Mesenchymal stem cell (in vitro differentiated cells and primary cell): ENCODE data around the gene ANGPT4.

Source experiments
- DNase-seq: peaks from one replicate; pipeline ENCODE4 v3.0.0-alpha.2; 2013
- H2AFZ ChIP-seq: one replicate; pipeline ENCODE4 v1.6.1; 2013; ENCODE audit warnings: low read depth, mild to moderate bottlenecking, control low read depth, inconsistent platforms, low read length, moderate library complexity
- H2AK5ac ChIP-seq: 2 replicates; pipeline ENCODE4 v1.6.1; 2013; ENCODE audit warnings: low read length, moderate library complexity, mild to moderate bottlenecking, inconsistent platforms; ENCODE audit not compliant: severe bottlenecking
- H2BK120ac ChIP-seq: one replicate; pipeline ENCODE4 v1.6.1; 2013; ENCODE audit warnings: low read depth, mild to moderate bottlenecking, inconsistent platforms, low read length, moderate library complexity
- H2BK12ac ChIP-seq, 2 experiments: one replicate each; pipeline ENCODE4 v1.6.1; 2013; ENCODE audit warnings: inconsistent platforms in 2 of 2, low read length in 2 of 2, mild to moderate bottlenecking in 2 of 2, moderate library complexity in 2 of 2, control low read depth in 1 of 2
- H2BK15ac ChIP-seq: one replicate; pipeline ENCODE4 v1.6.1; 2013; ENCODE audit warnings: mild to moderate bottlenecking, low read depth, inconsistent platforms; ENCODE audit not compliant: poor library complexity, severe bottlenecking
- H2BK5ac ChIP-seq: 2 replicates; pipeline ENCODE4 v1.6.1; 2013; ENCODE audit warnings: low read depth, mild to moderate bottlenecking, low read length, control low read depth, inconsistent platforms; ENCODE audit not compliant: poor library complexity, severe bottlenecking
- H3K14ac ChIP-seq, 2 experiments: one replicate each; pipeline ENCODE4 v1.6.1; 2013; ENCODE audit warnings: inconsistent platforms in 2 of 2, low read length in 2 of 2, control low read depth in 1 of 2, mild to moderate bottlenecking in 1 of 2, moderate library complexity in 1 of 2
- H3K18ac ChIP-seq, 2 experiments: one replicate each; pipeline ENCODE4 v1.6.1; 2013; ENCODE audit warnings: inconsistent platforms in 2 of 2, low read length in 2 of 2, control low read depth in 1 of 2, low read depth in 1 of 2, mild to moderate bottlenecking in 1 of 2
- H3K23ac ChIP-seq, 2 experiments: one replicate each; pipeline ENCODE4 v1.6.1; 2013; ENCODE audit warnings: inconsistent platforms in 2 of 2, low read length in 2 of 2, mild to moderate bottlenecking in 2 of 2, moderate library complexity in 2 of 2, control low read depth in 1 of 2
- H3K27ac ChIP-seq: 2 replicates; pipeline ENCODE4 v1.5.1; 2013; ENCODE audit warnings: mild to moderate bottlenecking, moderate library complexity, low read length, control low read depth, inconsistent platforms; ENCODE audit not compliant: poor library complexity, severe bottlenecking
- H3K27me3 ChIP-seq, 2 experiments: 2 replicates each; pipeline versions ENCODE4 v1.6.1 to v1.7.0; 2013; ENCODE audit warnings: low read length in 2 of 2, mild to moderate bottlenecking in 2 of 2, moderate library complexity in 2 of 2, control low read depth in 1 of 2, inconsistent platforms in 1 of 2; ENCODE audit not compliant: control insufficient read depth in 1 of 2, insufficient read depth in 1 of 2
- H3K36me3 ChIP-seq, 2 experiments: 2 replicates each; pipeline versions ENCODE4 v1.6.1 to v1.7.0; 2013; ENCODE audit warnings: low read length in 2 of 2, control low read depth in 1 of 2, inconsistent platforms in 1 of 2, low read depth in 1 of 2, mild to moderate bottlenecking in 1 of 2; ENCODE audit not compliant: insufficient read depth in 2 of 2, control insufficient read depth in 1 of 2
- H3K4ac ChIP-seq, 2 experiments: one replicate each; pipeline ENCODE4 v1.6.1; 2013; ENCODE audit warnings: inconsistent platforms in 2 of 2, low read length in 2 of 2, mild to moderate bottlenecking in 2 of 2, moderate library complexity in 2 of 2, control low read depth in 1 of 2, low read depth in 1 of 2
- H3K4me1 ChIP-seq: 2 replicates; pipeline ENCODE4 v1.6.1; 2013; ENCODE audit warnings: low read depth, low read length, control low read depth; ENCODE audit not compliant: control insufficient read depth, insufficient read depth
- H3K4me2 ChIP-seq: 2 replicates; pipeline ENCODE4 v1.6.1; 2013; ENCODE audit warnings: low read length, mild to moderate bottlenecking, inconsistent platforms; ENCODE audit not compliant: poor library complexity, severe bottlenecking
- H3K4me3 ChIP-seq, 2 experiments: 2 replicates each; pipeline versions ENCODE4 v1.5.1 to v1.7.0; 2013; ENCODE audit warnings: low read length in 2 of 2, mild to moderate bottlenecking in 2 of 2, control low read depth in 1 of 2, low read depth in 1 of 2; ENCODE audit not compliant: insufficient read depth in 1 of 2
- H3K79me1 ChIP-seq: replicated peaks from 2 replicates; pipeline ENCODE4 v1.6.1; 2013; ENCODE audit warnings: mild to moderate bottlenecking, control low read depth, low read length, inconsistent platforms; ENCODE audit not compliant: poor library complexity, severe bottlenecking
- H3K9ac ChIP-seq: 2 replicates; pipeline ENCODE4 v1.7.0; 2013; ENCODE audit warnings: mild to moderate bottlenecking, low read length, moderate library complexity
- H3K9me3 ChIP-seq: 2 replicates; pipeline ENCODE4 v1.7.0; 2013; ENCODE audit warnings: mild to moderate bottlenecking, low read length; ENCODE audit not compliant: control insufficient read depth
- H4K8ac ChIP-seq: one replicate; pipeline ENCODE4 v1.6.1; 2013; ENCODE audit warnings: inconsistent platforms, mild to moderate bottlenecking, low read length, moderate library complexity
- H4K91ac ChIP-seq: one replicate; pipeline ENCODE4 v1.6.1; 2013; ENCODE audit warnings: mild to moderate bottlenecking, low read length, inconsistent platforms
- WGBS: methylation state at CpG from one replicate; pipeline ENCODE4 v1.1.7; 2013; ENCODE audit warnings: mixed read lengths; 5-methylcytosine and 5-hydroxymethylcytosine counted together

The ANGPT4 gene

DNA sequence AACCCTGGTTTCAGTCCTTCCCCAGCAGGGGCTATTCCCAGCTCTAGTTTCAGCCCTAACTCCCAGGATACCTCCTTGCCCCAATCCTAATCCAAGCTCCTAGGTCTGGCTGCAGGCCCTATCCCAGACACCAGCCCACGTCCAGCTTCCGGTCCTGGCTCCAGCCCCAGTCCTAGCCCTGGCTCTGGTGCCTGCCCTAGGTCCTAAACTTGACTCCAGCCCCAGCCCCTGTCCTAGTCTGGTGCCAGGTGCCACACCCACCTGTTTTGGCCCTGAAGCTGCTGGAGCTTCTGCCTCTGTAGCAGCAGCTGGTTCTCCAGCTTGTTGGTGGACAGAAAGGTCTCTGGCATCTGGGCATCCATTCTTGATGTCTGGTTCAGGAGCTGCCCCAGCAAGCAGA, 28.1 kb downstream of the ANGPT4 start:
- Histone ChIP-seq H4K8ac (no peak overlapping the region), H3K18ac (no peak overlapping the region), H3K27ac (no peak overlapping the region), H3K14ac (no peak overlapping the region), H2BK15ac (no peak overlapping the region), H4K91ac (no peak overlapping the region), H3K9me3 (no peaks in the 10 kb centered on the region), H3K27me3 (peaks cover 58 to 67% of the 10 kb centered on the region in 2 experiments), H2BK5ac (no peak overlapping the region), H3K79me1 (no peaks in the 10 kb centered on the region), H3K4me3 (no peak overlapping the region), H2BK120ac (no peak overlapping the region), H2AK5ac (no peak overlapping the region), H2AFZ (no peak overlapping the region), H2BK12ac (no peak overlapping the region), H3K36me3 (peaks cover 0 to 3% of the 10 kb centered on the region in 2 experiments), H3K23ac (no peak overlapping the region), H3K4me2 (no peak overlapping the region), H3K4ac (no peak overlapping the region), H3K4me1 (peaks cover 13% of the 10 kb centered on the region), H3K9ac (no peak overlapping the region)
- 70% methylated on average over 2 of the region's 2 CpGs for WGBS
- no peak for DNase-seq

DNA sequence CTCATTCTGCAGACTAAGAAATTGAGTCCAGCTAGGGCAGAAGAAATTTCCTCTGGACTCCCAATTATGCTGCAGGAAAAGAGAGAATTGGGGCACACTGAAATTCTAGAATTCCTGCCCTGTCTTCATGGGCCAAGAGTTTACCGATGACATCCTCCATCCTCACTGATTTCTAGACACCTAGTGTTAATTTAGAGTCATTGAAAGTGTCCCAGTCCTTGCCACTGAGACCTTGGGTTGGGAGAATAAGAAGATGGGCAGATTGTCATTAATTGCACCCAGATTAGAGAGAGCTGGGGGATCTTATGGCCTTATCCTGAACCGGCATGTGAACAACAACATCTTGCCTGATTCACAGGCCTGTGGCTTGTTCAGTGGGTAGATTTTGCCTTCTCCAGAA, 29.0 kb downstream of the ANGPT4 start:
- no peak overlapping the region for H3K18ac ChIP-seq
- no peak overlapping the region for H2BK15ac ChIP-seq
- H2AK5ac ChIP-seq, result no peak overlapping the region
- H3K9me3 ChIP-seq, result no peaks in the 10 kb centered on the region
- 100% methylated on average over 1 of the region's 2 CpGs for WGBS
- H3K27me3 ChIP-seq, result peaks cover 61 to 69% of the 10 kb centered on the region in 2 experiments
- no peak overlapping the region for H2BK12ac ChIP-seq
- no peaks in the 10 kb centered on the region for H3K79me1 ChIP-seq
- no peak overlapping the region for H3K4me2 ChIP-seq
- H4K91ac ChIP-seq, result no peak overlapping the region
- peaks cover 0 to 3% of the 10 kb centered on the region in 2 experiments for H3K36me3 ChIP-seq
- no peak overlapping the region for H4K8ac ChIP-seq
- H3K23ac ChIP-seq, result no peak overlapping the region
- no peak overlapping the region for H2BK5ac ChIP-seq
- H3K14ac ChIP-seq, result no peak overlapping the region
- H3K9ac ChIP-seq, result no peak overlapping the region
- no peak overlapping the region for H3K27ac ChIP-seq
- H3K4me3 ChIP-seq, result no peak overlapping the region
- no peak overlapping the region for H3K4ac ChIP-seq
- no peak for DNase-seq
- H3K4me1 ChIP-seq, result peaks cover 13% of the 10 kb centered on the region
- no peak overlapping the region for H2AFZ ChIP-seq
- H2BK120ac ChIP-seq, result no peak overlapping the region

DNA sequence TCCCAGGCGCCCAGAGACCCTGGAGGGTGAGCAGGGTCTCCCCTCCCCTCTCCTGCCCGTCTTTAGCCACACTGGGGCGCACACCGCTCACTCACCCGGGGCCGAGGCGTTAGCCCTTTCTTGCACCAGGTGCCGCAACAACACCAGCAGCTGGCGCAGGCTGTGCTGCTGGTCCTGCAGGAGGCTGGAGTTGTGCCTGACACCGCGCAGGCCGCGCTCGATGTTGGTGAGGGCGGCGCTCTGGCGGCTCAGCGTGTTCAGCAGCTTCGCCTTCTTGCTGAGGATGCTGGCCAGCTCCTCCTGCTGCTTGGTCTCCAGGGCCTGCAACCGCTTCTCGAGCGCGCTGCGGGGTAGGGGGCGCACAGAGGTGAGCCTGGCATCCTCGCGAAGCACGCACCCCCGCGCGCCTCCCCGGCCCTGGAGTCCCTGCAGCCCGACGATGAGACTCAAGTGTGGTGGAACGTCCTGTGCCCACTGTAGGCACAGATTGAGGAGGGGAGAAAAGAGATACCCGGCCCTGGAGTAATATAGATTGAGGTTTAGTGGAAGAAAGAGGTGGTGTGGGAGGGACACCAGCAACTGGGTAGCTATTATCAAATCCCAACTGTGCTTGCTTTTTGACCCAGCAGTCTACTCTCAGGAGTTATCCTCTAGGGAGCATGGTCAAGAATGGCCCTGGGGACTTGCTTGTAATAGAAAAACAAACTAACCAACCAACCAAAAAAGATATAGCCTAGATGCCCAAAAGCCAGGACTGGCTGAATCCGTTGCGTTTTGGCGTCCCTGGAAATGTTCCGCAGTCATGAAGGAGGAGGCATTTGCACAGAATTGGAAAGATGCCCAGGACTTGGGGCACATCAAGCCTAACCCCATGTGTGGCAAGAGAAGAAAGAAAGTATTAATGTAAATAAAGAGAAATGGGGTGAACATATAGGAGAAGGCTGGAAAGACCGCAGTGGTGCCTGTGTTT, 30.9 kb downstream of the ANGPT4 start:
- no peak overlapping the region for H3K4me2 ChIP-seq
- H3K36me3 ChIP-seq, result peaks cover 0 to 3% of the 10 kb centered on the region in 2 experiments
- H2BK5ac ChIP-seq, result no peak overlapping the region
- H3K14ac ChIP-seq, result no peak overlapping the region
- peaks cover 10% of the 10 kb centered on the region for H3K4me1 ChIP-seq
- H2AFZ ChIP-seq, result no peak overlapping the region
- H3K4me3 ChIP-seq, result no peak overlapping the region
- WGBS, result 14% methylated on average over 40 of the region's 41 CpGs
- no peak overlapping the region for H2BK15ac ChIP-seq
- no peaks in the 10 kb centered on the region for H3K79me1 ChIP-seq
- no peak overlapping the region for H4K91ac ChIP-seq
- H3K18ac ChIP-seq, result no peak overlapping the region
- no peak overlapping the region for H2AK5ac ChIP-seq
- H4K8ac ChIP-seq, result no peak overlapping the region
- no peak overlapping the region for H2BK12ac ChIP-seq
- no peak overlapping the region for H3K9ac ChIP-seq
- H3K23ac ChIP-seq, result no peak overlapping the region
- H3K27me3 ChIP-seq, result peaks cover 51 to 61% of the 10 kb centered on the region in 2 experiments
- H2BK120ac ChIP-seq, result no peak overlapping the region
- DNase-seq, result peak; percentile 23
- H3K9me3 ChIP-seq, result no peaks in the 10 kb centered on the region
- H3K4ac ChIP-seq, result no peak overlapping the region
- no peak overlapping the region for H3K27ac ChIP-seq

DNA sequence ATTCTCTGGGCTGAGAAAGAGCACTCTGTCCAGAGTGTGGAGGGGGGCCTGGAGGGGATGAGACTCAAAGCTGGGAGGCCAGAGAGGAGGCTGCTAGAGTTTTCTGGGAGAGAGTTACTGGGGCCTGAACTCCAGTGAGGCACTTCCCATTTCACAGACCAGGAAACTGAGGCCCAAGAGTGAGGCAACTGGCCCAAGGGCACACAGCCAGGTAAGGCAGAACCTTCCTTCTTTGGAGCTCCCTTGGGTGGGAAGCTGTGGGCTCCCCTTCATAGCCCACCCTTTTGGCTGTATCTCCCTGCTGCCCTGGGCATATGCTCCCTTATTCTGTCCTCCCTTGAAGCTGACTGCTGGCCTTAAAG, 34.4 kb downstream of the ANGPT4 start:
- no peak overlapping the region for H3K4ac ChIP-seq
- H3K36me3 ChIP-seq, result peaks cover 0 to 3% of the 10 kb centered on the region in 2 experiments
- no peak overlapping the region for H2BK120ac ChIP-seq
- H3K14ac ChIP-seq, result no peak overlapping the region
- H3K4me3 ChIP-seq, result no peak overlapping the region
- H2AFZ ChIP-seq, result no peak overlapping the region
- no peak overlapping the region for H3K23ac ChIP-seq
- H2BK5ac ChIP-seq, result no peak overlapping the region
- H3K9ac ChIP-seq, result no peak overlapping the region
- no peak overlapping the region for H4K8ac ChIP-seq
- no peak overlapping the region for H2BK15ac ChIP-seq
- H3K18ac ChIP-seq, result no peak overlapping the region
- H2BK12ac ChIP-seq, result no peak overlapping the region
- no peak overlapping the region for H3K27ac ChIP-seq
- H3K27me3 ChIP-seq, result peaks cover 36 to 46% of the 10 kb centered on the region in 2 experiments
- no peaks in the 10 kb centered on the region for H3K9me3 ChIP-seq
- no peak overlapping the region for H4K91ac ChIP-seq
- DNase-seq, result no peak
- H3K79me1 ChIP-seq, result no peaks in the 10 kb centered on the region
- H3K4me2 ChIP-seq, result no peak overlapping the region
- H3K4me1 ChIP-seq, result peaks cover 10% of the 10 kb centered on the region
- H2AK5ac ChIP-seq, result no peak overlapping the region
